OCI-LY1 (cell line): ENCODE data around the gene PDCD10.

Experiments used
- EZH2 ChIP-seq: fragments of 200-600 bp; sonication (generic), shearing (Covaris generic); IDR thresholded peaks from 2 replicates; pipeline ENCODE4 v1.8.0; 2017; ENCODE audit warnings: borderline replicate concordance, mixed run types, mild to moderate bottlenecking, antibody characterized with exemption, low read length, moderate library complexity, mixed read lengths
- TF ChIP-seq, protein P1 (sequence below): fragments of 200-600 bp; sonication (generic), shearing (Covaris generic); IDR thresholded peaks from 2 replicates; pipeline ENCODE4 v1.5.1; 2017; ENCODE audit warnings: mild to moderate bottlenecking, antibody characterized with exemption, low read length, moderate library complexity, mixed read lengths

- TF ChIP-seq, protein P1, sequence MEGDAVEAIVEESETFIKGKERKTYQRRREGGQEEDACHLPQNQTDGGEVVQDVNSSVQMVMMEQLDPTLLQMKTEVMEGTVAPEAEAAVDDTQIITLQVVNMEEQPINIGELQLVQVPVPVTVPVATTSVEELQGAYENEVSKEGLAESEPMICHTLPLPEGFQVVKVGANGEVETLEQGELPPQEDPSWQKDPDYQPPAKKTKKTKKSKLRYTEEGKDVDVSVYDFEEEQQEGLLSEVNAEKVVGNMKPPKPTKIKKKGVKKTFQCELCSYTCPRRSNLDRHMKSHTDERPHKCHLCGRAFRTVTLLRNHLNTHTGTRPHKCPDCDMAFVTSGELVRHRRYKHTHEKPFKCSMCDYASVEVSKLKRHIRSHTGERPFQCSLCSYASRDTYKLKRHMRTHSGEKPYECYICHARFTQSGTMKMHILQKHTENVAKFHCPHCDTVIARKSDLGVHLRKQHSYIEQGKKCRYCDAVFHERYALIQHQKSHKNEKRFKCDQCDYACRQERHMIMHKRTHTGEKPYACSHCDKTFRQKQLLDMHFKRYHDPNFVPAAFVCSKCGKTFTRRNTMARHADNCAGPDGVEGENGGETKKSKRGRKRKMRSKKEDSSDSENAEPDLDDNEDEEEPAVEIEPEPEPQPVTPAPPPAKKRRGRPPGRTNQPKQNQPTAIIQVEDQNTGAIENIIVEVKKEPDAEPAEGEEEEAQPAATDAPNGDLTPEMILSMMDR, result no peak
- TF ChIP-seq EZH2, result no peak
Measured at GRCh38 chr3:167736997-167737396, 2.3 kb upstream of the PDCD10 start.
